HCT116 (cell line): Measurements from ENCODE around the gene MT3.

Experiments used
- CTCF ChIP-seq, 3 experiments: fragments of 200-600 bp in 1 of 3; sonication (generic) in 1 of 3; IDR thresholded peaks in 2 of 3; conservative IDR thresholded peaks in 1 of 3; 2 replicates each; pipeline ENCODE4 v1.5.1; 2012 to 2017; ENCODE audit warnings: low read depth in 2 of 3, low read length in 2 of 3, antibody characterized with exemption in 1 of 3, borderline replicate concordance in 1 of 3, control low read depth in 1 of 3, mild to moderate bottlenecking in 1 of 3, mixed read lengths in 1 of 3, mixed run types in 1 of 3, moderate library complexity in 1 of 3; ENCODE audit not compliant: insufficient read depth in 1 of 3
- EGR1 ChIP-seq: IDR thresholded peaks from 2 replicates; pipeline ENCODE4 v1.6.1; 2012; ENCODE audit warnings: low read depth
- POLR2A ChIP-seq: IDR thresholded peaks from 2 replicates; pipeline ENCODE4 v1.7.0; 2011; ENCODE audit warnings: borderline replicate concordance; ENCODE audit not compliant: insufficient read depth, insufficient read length; ENCODE audit errors: extremely low read depth
- POLR2AphosphoS5 ChIP-seq: IDR thresholded peaks from 2 replicates; pipeline ENCODE4 v1.6.1; 2011; ENCODE audit warnings: mild to moderate bottlenecking, low read depth, low read length, moderate library complexity
- SP1 ChIP-seq: IDR thresholded peaks from 2 replicates; pipeline ENCODE4 v1.6.1; 2012; ENCODE audit warnings: low read depth

- TF ChIP-seq CTCF (IDR thresholded peaks at IDR 0.05 in 2 of 3, conservative IDR thresholded peaks at IDR 0.05 in 1 of 3; ENCODE audit: borderline replicate concordance in 1 of 3, insufficient read depth in 1 of 3, low read depth in 2 of 3, low read length in 2 of 3) (no peak), EGR1 (no peak), POLR2AphosphoS5 (no peak), SP1 (no peak), POLR2A (no peak)
Observed at GRCh38 chr16:56547120-56547948, 42.0 kb upstream of the MT3 start.
